ENCODE measurements around the gene HDAC4. TPM values are rescaled to one million over a fixed set of nuclear protein-coding genes. Genes with fewer than 3 reads are reported as not detected.

The HDAC4 gene
- total and polyA plus RNA-seq, 2 of the 8 experiments (the other 6 are each of a cell fraction or from before 2014, with no cell fraction given) = 15.4 to 31.5 TPM

DNA sequence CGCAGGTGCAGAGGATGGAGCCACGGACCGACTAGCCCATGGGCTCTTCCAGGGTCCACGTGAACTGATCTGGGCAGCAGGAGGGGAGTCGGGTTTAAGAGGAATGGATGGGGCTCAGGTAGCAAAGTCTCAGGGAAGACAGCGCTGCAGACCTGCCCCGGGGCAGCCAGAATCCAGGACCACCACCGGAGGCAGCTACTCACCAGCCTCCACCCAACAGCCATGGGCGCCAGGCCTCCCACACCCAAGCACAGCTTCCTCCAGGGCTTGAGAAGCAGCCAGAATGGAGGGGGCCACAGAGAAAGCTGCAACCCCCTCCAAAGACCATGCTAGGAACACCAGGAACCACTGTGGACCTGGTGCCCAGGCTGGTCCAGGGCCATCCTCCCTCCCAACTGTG lies 388.6 kb downstream of the HDAC4 start (continued):
- no peak for TF ChIP-seq SIN3A (conservative IDR thresholded peaks at IDR 0.05 in 1 of 2, IDR thresholded peaks at IDR 0.05 in 1 of 2; ENCODE audit: low read depth in 1 of 2, low read length in 2 of 2)
- TF ChIP-seq RAD21 (IDR thresholded peaks at IDR 0.05 in 1 of 2, conservative IDR thresholded peaks at IDR 0.05 in 1 of 2; ENCODE audit: low read depth in 2 of 2, low read length in 2 of 2) = no peak
- no peak for TF ChIP-seq RNF2 (IDR thresholded peaks at IDR 0.05; ENCODE audit: borderline replicate concordance, low read depth, low read length, missing control alignments, poor library complexity, severe bottlenecking)
- no peak for TF ChIP-seq SUZ12 (IDR thresholded peaks at IDR 0.05; ENCODE audit: low read length)
- no peak for TF ChIP-seq SAP30 (IDR thresholded peaks at IDR 0.05; ENCODE audit: insufficient read depth, insufficient replicate concordance, low read length)
- TF ChIP-seq, protein P1, sequence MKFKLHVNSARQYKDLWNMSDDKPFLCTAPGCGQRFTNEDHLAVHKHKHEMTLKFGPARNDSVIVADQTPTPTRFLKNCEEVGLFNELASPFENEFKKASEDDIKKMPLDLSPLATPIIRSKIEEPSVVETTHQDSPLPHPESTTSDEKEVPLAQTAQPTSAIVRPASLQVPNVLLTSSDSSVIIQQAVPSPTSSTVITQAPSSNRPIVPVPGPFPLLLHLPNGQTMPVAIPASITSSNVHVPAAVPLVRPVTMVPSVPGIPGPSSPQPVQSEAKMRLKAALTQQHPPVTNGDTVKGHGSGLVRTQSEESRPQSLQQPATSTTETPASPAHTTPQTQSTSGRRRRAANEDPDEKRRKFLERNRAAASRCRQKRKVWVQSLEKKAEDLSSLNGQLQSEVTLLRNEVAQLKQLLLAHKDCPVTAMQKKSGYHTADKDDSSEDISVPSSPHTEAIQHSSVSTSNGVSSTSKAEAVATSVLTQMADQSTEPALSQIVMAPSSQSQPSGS (IDR thresholded peaks at IDR 0.05; ENCODE audit: low read length) = no peak

Data from H1 (cell line).